ENCODE data around the gene CSTPP1.

CSTPP1 gene

GRCh38 chr11:46972821-46973220, 36.3 kb downstream of the CSTPP1 start:
- DNase-seq (ENCODE audit: low read depth in 1 of 2, low spot score in 1 of 2), result no peak
- H3K4me3 ChIP-seq (replicated peaks; ENCODE audit: insufficient read depth, low read length), result no peak overlapping the region
- no peak overlapping the region for H3K27ac ChIP-seq (replicated peaks)
- no peaks in the 10 kb centered on the region for H3K27me3 ChIP-seq (ENCODE audit: insufficient read depth, poor library complexity, severe bottlenecking)
- TF ChIP-seq GABPA (IDR thresholded peaks at IDR 0.05; ENCODE audit: low read depth) (no peak), POLR2AphosphoS5 (IDR thresholded peaks at IDR 0.05; ENCODE audit: low read depth) (no peak), REST (IDR thresholded peaks at IDR 0.05; ENCODE audit: insufficient replicate concordance, low read depth) (no peak), CTCF (IDR thresholded peaks at IDR 0.05; ENCODE audit: insufficient read depth, low read length) (no peak), SPI1 (IDR thresholded peaks at IDR 0.05; ENCODE audit: borderline replicate concordance, low read depth) (no peak)

- TF ChIP-seq REST (IDR thresholded peaks at IDR 0.05; ENCODE audit: insufficient replicate concordance, low read depth) (no peak), SPI1 (IDR thresholded peaks at IDR 0.05; ENCODE audit: borderline replicate concordance, low read depth) (no peak), GABPA (IDR thresholded peaks at IDR 0.05; ENCODE audit: low read depth) (no peak), CTCF (IDR thresholded peaks at IDR 0.05; ENCODE audit: insufficient read depth, low read length) (no peak), POLR2AphosphoS5 (IDR thresholded peaks at IDR 0.05; ENCODE audit: low read depth) (no peak)
- H3K27ac ChIP-seq (replicated peaks), result no peak overlapping the region
- no peaks in the 10 kb centered on the region for H3K27me3 ChIP-seq (ENCODE audit: insufficient read depth, poor library complexity, severe bottlenecking)
- H3K4me3 ChIP-seq (replicated peaks; ENCODE audit: insufficient read depth, low read length), result no peak overlapping the region
- DNase-seq (ENCODE audit: low read depth in 1 of 2, low spot score in 1 of 2), result no peak
These were observed 39.8 kb downstream of the CSTPP1 start for GRCh38 chr11:46976182-46976854.

- Histone ChIP-seq H3K27me3 (ENCODE audit: insufficient read depth, poor library complexity, severe bottlenecking) (no peaks in the 10 kb centered on the region), H3K27ac (replicated peaks) (no peak overlapping the region), H3K4me3 (replicated peaks; ENCODE audit: insufficient read depth, low read length) (no peak overlapping the region)
- no peak for DNase-seq (ENCODE audit: low read depth in 1 of 2, low spot score in 1 of 2)
- TF ChIP-seq CTCF (IDR thresholded peaks at IDR 0.05; ENCODE audit: insufficient read depth, low read length) (no peak), SPI1 (IDR thresholded peaks at IDR 0.05; ENCODE audit: borderline replicate concordance, low read depth) (no peak), REST (IDR thresholded peaks at IDR 0.05; ENCODE audit: insufficient replicate concordance, low read depth) (no peak), GABPA (IDR thresholded peaks at IDR 0.05; ENCODE audit: low read depth) (no peak), POLR2AphosphoS5 (IDR thresholded peaks at IDR 0.05; ENCODE audit: low read depth) (no peak)
These were observed 40.7 kb downstream of the CSTPP1 start for GRCh38 chr11:46977038-46977813.

Data from HL-60 (cell line).